ENCODE data around the gene OR6V1.

GRCh38 chr7:143013473-143013872 is 38.7 kb upstream of the OR6V1 start:
- TF ChIP-seq, protein P1, sequence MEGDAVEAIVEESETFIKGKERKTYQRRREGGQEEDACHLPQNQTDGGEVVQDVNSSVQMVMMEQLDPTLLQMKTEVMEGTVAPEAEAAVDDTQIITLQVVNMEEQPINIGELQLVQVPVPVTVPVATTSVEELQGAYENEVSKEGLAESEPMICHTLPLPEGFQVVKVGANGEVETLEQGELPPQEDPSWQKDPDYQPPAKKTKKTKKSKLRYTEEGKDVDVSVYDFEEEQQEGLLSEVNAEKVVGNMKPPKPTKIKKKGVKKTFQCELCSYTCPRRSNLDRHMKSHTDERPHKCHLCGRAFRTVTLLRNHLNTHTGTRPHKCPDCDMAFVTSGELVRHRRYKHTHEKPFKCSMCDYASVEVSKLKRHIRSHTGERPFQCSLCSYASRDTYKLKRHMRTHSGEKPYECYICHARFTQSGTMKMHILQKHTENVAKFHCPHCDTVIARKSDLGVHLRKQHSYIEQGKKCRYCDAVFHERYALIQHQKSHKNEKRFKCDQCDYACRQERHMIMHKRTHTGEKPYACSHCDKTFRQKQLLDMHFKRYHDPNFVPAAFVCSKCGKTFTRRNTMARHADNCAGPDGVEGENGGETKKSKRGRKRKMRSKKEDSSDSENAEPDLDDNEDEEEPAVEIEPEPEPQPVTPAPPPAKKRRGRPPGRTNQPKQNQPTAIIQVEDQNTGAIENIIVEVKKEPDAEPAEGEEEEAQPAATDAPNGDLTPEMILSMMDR (conservative IDR thresholded peaks at IDR 0.05; ENCODE audit: low read length): no peak
- TF ChIP-seq EZH2phosphoT487 (IDR thresholded peaks at IDR 0.05; ENCODE audit: borderline replicate concordance, low read depth, low read length): no peak
